Psoas muscle (tissue), 8 donors: ENCODE data around the gene C18orf63. TPM values are rescaled to one million over a fixed set of nuclear protein-coding genes. Genes with fewer than 3 reads are reported as not detected.

Experiments
- ATAC-seq, 4 donors: fragments of 200-7000 bp; cut with Tn5 transposase; one replicate each; pipeline ENCODE4 v1.9.1; 2020; ENCODE audit warnings: moderate library complexity in 3 of 4, mild to moderate bottlenecking in 2 of 4
- DNase-seq, 2 donors: peaks; one replicate each; pipeline ENCODE4 v3.0.0-alpha.2; 2020
- H3K27ac ChIP-seq: fragments of 200-600 bp; one replicate; pipeline ENCODE4 v1.8.0; 2022
- H3K27me3 ChIP-seq, 3 donors: fragments of 200-600 bp in 1 of 3; one replicate each; pipeline versions ENCODE4 v1.6.1 to v1.8.0; 2013 to 2022; ENCODE audit warnings: low read length in 2 of 3, mild to moderate bottlenecking in 2 of 3, moderate library complexity in 1 of 3; ENCODE audit not compliant: insufficient read depth in 3 of 3
- H3K36me3 ChIP-seq, 2 donors: fragments of 200-600 bp in 1 of 2; one replicate each; pipeline versions ENCODE4 v1.6.1 to v1.8.0; 2013 to 2022; ENCODE audit warnings: low read depth in 1 of 2, mild to moderate bottlenecking in 1 of 2, moderate library complexity in 1 of 2; ENCODE audit not compliant: insufficient read depth in 1 of 2
- H3K4me1 ChIP-seq: fragments of 200-600 bp; one replicate; pipeline ENCODE4 v1.8.0; 2022
- H3K4me3 ChIP-seq: fragments of 200-600 bp; one replicate; pipeline ENCODE4 v1.8.0; 2022; ENCODE audit warnings: mild to moderate bottlenecking
- H3K9me3 ChIP-seq: fragments of 200-600 bp; one replicate; pipeline ENCODE4 v1.8.0; 2022
- WGBS, 3 donors: extraction: QIAGEN DNeasy Blood & Tissue Kit; methylation state at CpG; one replicate each; pipeline versions ENCODE4 v1.1.6 to v1.1.7; 2013; 5-methylcytosine and 5-hydroxymethylcytosine counted together
- intact Hi-C, 2 donors: fragments of 100-400 bp; cut with DNase I; formaldehyde crosslinking; loops; one replicate each; pipeline versions ENCODE4 v1.11.0 to v1.14.2; 2022
- polyA plus RNA-seq, 3 donors: library from polyadenylated mRNA; stranded (reverse); fragments of 200-250 nt; gene quantifications; one replicate each; pipeline ENCODE4 v1.2.3, GENCODE V29; 2013
- total RNA-seq, 4 donors: library from RNA; stranded (reverse); fragmentation: NEBNext Ultra II Directional in 2 of 4; extraction: Animal tissue kit (Norgen Biotek cat#: 25700) in 2 of 4; gene quantifications; one replicate each; pipeline versions ENCODE4 v1.2.1 to v1.2.4, GENCODE V29; 2021 to 2023
- TF ChIP-seq, protein P1 (sequence below): fragments of 200-600 bp; IDR thresholded peaks from one replicate; pipeline ENCODE4 v1.8.0; 2022; ENCODE audit warnings: antibody characterized with exemption
- donor health status: healthy with polysubstance abuse.
- donor health status: DM: no; HTN: no; CAD: no; lungs with moderate emphysema.
- donor health status: Bipolar disorder and iron deficiency.
- donor health status: healthy.
- donor health status: DM: yes; HTN: yes; CAD: no.
- donor health status: DM: no; HTN: no; CAD: no.
- donor health status: DM: no; HTN: no; CAD: no.
- donor health status: DM: yes; HTN: yes; CAD: no.

C18orf63 gene
- total and polyA plus RNA-seq, 7 donors: not detected

DNA sequence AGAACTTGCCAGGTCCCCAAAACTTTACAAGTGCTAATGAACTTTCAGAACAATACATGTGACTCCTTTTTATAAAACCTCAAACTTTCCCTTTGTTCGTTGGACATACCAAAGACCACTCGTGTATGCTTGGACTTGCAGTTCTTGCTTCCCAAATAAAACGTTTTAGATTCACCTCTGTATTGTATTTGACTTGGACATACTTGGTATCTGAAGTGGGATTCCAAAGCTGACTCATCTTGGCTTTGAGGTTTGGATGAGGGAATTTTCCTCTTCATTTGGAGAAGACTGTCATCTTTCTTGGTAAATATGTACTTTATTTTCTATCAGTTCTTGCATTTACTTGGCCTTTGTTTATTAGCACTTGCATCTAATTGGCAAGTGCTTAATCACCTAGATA is 15.9 kb upstream of the C18orf63 start:
- 78 to 82% (median 79%) methylated on average over 3 of the region's 3 CpGs for WGBS, 3 donors
- ATAC-seq (no peak), DNase-seq (no peak)
- Histone ChIP-seq H3K4me1 (no peaks in the 10 kb centered on the region), H3K27ac (no peak overlapping the region), H3K36me3 (no peaks in the 10 kb centered on the region), H3K4me3 (no peak overlapping the region), H3K27me3 (no peaks in the 10 kb centered on the region), H3K9me3 (no peaks in the 10 kb centered on the region)
- intact Hi-C loops: loop anchor here in 1 of 2 donors (10.0 kb wide), 1 partner anchor 195 kb away; the partner anchor contains the start of gene CNDP2
- TF ChIP-seq, protein P1, sequence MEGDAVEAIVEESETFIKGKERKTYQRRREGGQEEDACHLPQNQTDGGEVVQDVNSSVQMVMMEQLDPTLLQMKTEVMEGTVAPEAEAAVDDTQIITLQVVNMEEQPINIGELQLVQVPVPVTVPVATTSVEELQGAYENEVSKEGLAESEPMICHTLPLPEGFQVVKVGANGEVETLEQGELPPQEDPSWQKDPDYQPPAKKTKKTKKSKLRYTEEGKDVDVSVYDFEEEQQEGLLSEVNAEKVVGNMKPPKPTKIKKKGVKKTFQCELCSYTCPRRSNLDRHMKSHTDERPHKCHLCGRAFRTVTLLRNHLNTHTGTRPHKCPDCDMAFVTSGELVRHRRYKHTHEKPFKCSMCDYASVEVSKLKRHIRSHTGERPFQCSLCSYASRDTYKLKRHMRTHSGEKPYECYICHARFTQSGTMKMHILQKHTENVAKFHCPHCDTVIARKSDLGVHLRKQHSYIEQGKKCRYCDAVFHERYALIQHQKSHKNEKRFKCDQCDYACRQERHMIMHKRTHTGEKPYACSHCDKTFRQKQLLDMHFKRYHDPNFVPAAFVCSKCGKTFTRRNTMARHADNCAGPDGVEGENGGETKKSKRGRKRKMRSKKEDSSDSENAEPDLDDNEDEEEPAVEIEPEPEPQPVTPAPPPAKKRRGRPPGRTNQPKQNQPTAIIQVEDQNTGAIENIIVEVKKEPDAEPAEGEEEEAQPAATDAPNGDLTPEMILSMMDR: no peak

DNA sequence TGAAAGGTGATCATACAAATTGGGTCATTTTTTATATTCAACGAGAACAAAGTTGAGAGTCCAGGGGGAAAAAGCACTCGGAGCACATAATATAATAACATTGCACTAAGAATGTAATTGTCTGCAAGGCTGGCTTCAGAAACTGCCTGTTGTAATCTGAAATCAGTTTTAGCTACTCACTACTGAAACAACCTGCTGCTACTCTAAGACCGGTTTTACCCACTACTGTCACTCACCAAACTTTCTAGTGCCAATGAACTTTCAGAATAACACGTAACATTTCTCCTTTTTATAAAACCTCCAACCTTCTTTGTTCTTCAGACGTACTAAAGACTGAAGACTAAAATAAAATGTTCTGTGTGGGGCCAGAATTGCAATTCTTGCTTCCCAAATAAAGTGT is 12.3 kb upstream of the C18orf63 start:
- no peak for ATAC-seq
- TF ChIP-seq, protein P1: no peak
- intact Hi-C loops: no loop called here
- H3K36me3 ChIP-seq: no peaks in the 10 kb centered on the region
- H3K27ac ChIP-seq: no peak overlapping the region
- H3K4me1 ChIP-seq: no peaks in the 10 kb centered on the region
- no peaks in the 10 kb centered on the region for H3K9me3 ChIP-seq
- 59 to 78% (median 74%) methylated on average over 5 of the region's 5 CpGs for WGBS, 3 donors
- no peak for DNase-seq
- no peak overlapping the region for H3K4me3 ChIP-seq
- peaks cover 0 to 2% (median 0%) of the 10 kb centered on the region in 3 donors for H3K27me3 ChIP-seq

DNA sequence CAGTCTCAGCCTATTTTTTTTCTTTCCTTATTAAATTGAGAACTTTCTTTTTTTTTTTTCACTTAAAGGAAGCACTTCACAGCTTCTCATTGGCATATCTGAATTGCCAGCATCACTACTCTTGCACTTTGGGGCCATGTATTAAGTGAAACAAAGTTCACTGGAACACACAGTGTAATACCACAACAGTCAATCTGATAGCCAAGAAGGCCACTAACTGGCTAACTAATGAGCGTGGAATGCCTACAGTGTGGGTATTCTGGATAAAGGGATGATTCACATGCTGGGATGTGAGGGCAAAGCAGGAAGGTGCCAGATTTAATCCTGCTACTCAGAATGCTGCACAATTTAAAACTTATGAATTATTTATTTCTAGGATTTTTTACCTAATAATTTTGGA is 11.7 kb upstream of the C18orf63 start:
- intact Hi-C loops: no loop called here
- no peaks in the 10 kb centered on the region for H3K36me3 ChIP-seq
- no peak for ATAC-seq
- peaks cover 0 to 2% (median 0%) of the 10 kb centered on the region in 3 donors for H3K27me3 ChIP-seq
- WGBS, 3 donors: 66 to 78% (median 70%) methylated on average over 1 of the region's 1 CpG
- DNase-seq: no peak
- TF ChIP-seq, protein P1: no peak
- H3K27ac ChIP-seq: no peak overlapping the region
- H3K9me3 ChIP-seq: no peaks in the 10 kb centered on the region
- no peak overlapping the region for H3K4me3 ChIP-seq
- H3K4me1 ChIP-seq: no peaks in the 10 kb centered on the region

- H3K36me3 ChIP-seq: no peaks in the 10 kb centered on the region
- intact Hi-C loops: no loop called here
- no peak overlapping the region for H3K27ac ChIP-seq
- H3K4me1 ChIP-seq: no peaks in the 10 kb centered on the region
- TF ChIP-seq, protein P1: peak; percentile 8
- no peak overlapping the region for H3K4me3 ChIP-seq
- DNase-seq (no peak), ATAC-seq (no peak)
- H3K27me3 ChIP-seq: peaks cover 2 to 10% (median 4%) of the 10 kb centered on the region in 3 donors
- WGBS, 3 donors: 35 to 53% (median 46%) methylated on average over 3 of the region's 3 CpGs
- H3K9me3 ChIP-seq: no peaks in the 10 kb centered on the region
Measured at GRCh38 chr18:74310411-74310810, 5.2 kb upstream of the C18orf63 start.

GRCh38 chr18:74311000-74311399 is 4.6 kb upstream of the C18orf63 start:
- H3K27me3 ChIP-seq: peaks cover 2 to 10% (median 4%) of the 10 kb centered on the region in 3 donors
- ATAC-seq: no peak
- 36 to 87% (median 68%) methylated on average over 1 of the region's 1 CpG for WGBS, 3 donors
- H3K4me3 ChIP-seq: no peak overlapping the region
- H3K4me1 ChIP-seq: no peaks in the 10 kb centered on the region
- TF ChIP-seq, protein P1: no peak
- H3K36me3 ChIP-seq: no peaks in the 10 kb centered on the region
- H3K27ac ChIP-seq: no peak overlapping the region
- no peaks in the 10 kb centered on the region for H3K9me3 ChIP-seq
- no peak for DNase-seq
- intact Hi-C loops: no loop called here
